ENCODE measurements around the gene CCDC97.

DNA sequence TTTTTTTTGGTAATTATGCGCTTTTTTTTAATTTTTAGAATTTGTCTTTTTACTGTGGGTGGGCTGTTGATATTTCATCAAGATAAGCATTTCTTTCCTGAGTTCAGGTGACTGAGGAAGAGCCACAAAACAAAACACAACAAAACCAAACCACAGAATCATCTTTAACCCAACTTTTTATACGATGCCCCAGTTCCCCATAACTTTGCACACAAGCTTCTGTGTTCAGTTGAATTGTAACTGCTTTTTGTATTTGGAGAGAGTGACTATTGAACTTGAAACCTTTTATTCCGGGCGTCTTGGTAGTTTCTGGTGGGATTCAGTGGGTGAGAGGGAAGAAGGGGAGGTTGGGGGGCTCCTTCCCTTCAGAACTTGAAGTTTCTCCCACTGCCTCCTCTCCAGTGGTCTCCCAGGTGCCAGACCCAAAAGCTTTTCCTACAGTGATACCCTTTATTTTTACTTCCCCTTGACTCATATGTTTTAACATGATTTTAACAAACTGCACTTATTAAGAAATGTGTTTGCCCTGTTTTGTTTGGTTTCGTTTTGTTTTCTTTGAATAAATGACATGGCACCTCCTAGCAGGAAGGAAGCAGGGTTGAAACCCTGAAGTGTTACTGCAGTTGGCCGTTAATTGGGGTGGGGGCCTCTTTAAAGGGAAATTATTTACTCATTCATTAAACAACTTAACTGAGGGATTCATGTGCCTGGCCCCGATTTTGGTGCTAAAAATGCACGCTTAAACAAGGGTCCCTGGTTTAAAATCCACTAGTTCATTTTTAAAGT is 2.7 kb upstream of the CCDC97 start:
- TF ChIP-seq ZNF8 (CRISPR knock-in tag; IDR thresholded peaks at IDR 0.05) = no peak
- no peak for TF ChIP-seq ZFP3 (CRISPR knock-in tag; IDR thresholded peaks at IDR 0.05)
- TF ChIP-seq, protein P1, sequence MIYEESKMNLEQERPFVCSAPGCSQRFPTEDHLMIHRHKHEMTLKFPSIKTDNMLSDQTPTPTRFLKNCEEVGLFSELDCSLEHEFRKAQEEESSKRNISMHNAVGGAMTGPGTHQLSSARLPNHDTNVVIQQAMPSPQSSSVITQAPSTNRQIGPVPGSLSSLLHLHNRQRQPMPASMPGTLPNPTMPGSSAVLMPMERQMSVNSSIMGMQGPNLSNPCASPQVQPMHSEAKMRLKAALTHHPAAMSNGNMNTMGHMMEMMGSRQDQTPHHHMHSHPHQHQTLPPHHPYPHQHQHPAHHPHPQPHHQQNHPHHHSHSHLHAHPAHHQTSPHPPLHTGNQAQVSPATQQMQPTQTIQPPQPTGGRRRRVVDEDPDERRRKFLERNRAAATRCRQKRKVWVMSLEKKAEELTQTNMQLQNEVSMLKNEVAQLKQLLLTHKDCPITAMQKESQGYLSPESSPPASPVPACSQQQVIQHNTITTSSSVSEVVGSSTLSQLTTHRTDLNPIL (CRISPR knock-in tag; IDR thresholded peaks at IDR 0.05; ENCODE audit: low read depth) = no peak
- TF ChIP-seq ZFP30 (CRISPR knock-in tag; IDR thresholded peaks at IDR 0.05) = no peak
- no peak for TF ChIP-seq SNAI2 (CRISPR knock-in tag; IDR thresholded peaks at IDR 0.05)
- TF ChIP-seq, protein P2, sequence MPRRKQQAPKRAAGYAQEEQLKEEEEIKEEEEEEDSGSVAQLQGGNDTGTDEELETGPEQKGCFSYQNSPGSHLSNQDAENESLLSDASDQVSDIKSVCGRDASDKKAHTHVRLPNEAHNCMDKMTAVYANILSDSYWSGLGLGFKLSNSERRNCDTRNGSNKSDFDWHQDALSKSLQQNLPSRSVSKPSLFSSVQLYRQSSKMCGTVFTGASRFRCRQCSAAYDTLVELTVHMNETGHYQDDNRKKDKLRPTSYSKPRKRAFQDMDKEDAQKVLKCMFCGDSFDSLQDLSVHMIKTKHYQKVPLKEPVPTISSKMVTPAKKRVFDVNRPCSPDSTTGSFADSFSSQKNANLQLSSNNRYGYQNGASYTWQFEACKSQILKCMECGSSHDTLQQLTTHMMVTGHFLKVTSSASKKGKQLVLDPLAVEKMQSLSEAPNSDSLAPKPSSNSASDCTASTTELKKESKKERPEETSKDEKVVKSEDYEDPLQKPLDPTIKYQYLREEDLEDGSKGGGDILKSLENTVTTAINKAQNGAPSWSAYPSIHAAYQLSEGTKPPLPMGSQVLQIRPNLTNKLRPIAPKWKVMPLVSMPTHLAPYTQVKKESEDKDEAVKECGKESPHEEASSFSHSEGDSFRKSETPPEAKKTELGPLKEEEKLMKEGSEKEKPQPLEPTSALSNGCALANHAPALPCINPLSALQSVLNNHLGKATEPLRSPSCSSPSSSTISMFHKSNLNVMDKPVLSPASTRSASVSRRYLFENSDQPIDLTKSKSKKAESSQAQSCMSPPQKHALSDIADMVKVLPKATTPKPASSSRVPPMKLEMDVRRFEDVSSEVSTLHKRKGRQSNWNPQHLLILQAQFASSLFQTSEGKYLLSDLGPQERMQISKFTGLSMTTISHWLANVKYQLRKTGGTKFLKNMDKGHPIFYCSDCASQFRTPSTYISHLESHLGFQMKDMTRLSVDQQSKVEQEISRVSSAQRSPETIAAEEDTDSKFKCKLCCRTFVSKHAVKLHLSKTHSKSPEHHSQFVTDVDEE (CRISPR knock-in tag; IDR thresholded peaks at IDR 0.05) = no peak
- TF ChIP-seq CSDC2 (CRISPR knock-in tag; IDR thresholded peaks at IDR 0.05) = no peak
- TF ChIP-seq, protein P3, sequence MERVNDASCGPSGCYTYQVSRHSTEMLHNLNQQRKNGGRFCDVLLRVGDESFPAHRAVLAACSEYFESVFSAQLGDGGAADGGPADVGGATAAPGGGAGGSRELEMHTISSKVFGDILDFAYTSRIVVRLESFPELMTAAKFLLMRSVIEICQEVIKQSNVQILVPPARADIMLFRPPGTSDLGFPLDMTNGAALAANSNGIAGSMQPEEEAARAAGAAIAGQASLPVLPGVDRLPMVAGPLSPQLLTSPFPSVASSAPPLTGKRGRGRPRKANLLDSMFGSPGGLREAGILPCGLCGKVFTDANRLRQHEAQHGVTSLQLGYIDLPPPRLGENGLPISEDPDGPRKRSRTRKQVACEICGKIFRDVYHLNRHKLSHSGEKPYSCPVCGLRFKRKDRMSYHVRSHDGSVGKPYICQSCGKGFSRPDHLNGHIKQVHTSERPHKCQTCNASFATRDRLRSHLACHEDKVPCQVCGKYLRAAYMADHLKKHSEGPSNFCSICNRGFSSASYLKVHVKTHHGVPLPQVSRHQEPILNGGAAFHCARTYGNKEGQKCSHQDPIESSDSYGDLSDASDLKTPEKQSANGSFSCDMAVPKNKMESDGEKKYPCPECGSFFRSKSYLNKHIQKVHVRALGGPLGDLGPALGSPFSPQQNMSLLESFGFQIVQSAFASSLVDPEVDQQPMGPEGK (CRISPR knock-in tag; IDR thresholded peaks at IDR 0.05; ENCODE audit: borderline replicate concordance) = no peak
- TF ChIP-seq RARB (CRISPR knock-in tag; IDR thresholded peaks at IDR 0.05) = no peak
- TF ChIP-seq ZNF565 (CRISPR knock-in tag; conservative IDR thresholded peaks at IDR 0.05; ENCODE audit: low read depth) = no peak
- TF ChIP-seq ZC3H10 (CRISPR knock-in tag; IDR thresholded peaks at IDR 0.05) = no peak
- TF ChIP-seq ARNTL (CRISPR knock-in tag; IDR thresholded peaks at IDR 0.05; ENCODE audit: borderline replicate concordance, low read depth) = no peak
- TF ChIP-seq TCF4 (CRISPR knock-in tag; IDR thresholded peaks at IDR 0.05; ENCODE audit: borderline replicate concordance) = no peak

Measured in SK-N-SH treated with all-trans-retinoic acid at 6 μM for 48 hours (cell line).